ENCODE results near the gene FOXP1. TPM values are rescaled to one million over a fixed set of nuclear protein-coding genes. Genes with fewer than 3 reads are reported as not detected.

FOXP1 gene
- total RNA-seq, 1 experiment from 2014 or later = 75.3 TPM

- no peak overlapping the region for H3K4ac ChIP-seq (ENCODE audit: low read depth, low read length)
- H2BK5ac ChIP-seq (ENCODE audit: insufficient read length, low read length) = no peak overlapping the region
- no peak overlapping the region for H2BK12ac ChIP-seq (ENCODE audit: insufficient read length, low read depth, low read length)
- H3K27me3 Mint-ChIP-seq (ENCODE audit: low read depth) = no peaks in the 10 kb centered on the region
- no peak for DNase-seq
- peaks cover 0 to 4% (median 0%) of the 10 kb centered on the region in 3 experiments; a peak in 4 of 7 replicates for H3K36me3 Mint-ChIP-seq (ENCODE audit: insufficient read depth in 1 of 3, low read depth in 3 of 3)
- H3K14ac ChIP-seq (ENCODE audit: insufficient read depth, low read length) = no peak overlapping the region
- H3K4me1 Mint-ChIP-seq = peaks cover 31 to 36% of the 10 kb centered on the region in 2 experiments
- no peak overlapping the region for H3K4me3 Mint-ChIP-seq
- no peak overlapping the region for H3K56ac ChIP-seq (ENCODE audit: insufficient read length, low read depth, low read length)
- peak overlapping the region in 2 of 3 experiments; percentile 18 to 59; a peak in 3 of 7 replicates for H3K27ac Mint-ChIP-seq
- H3K27ac ChIP-seq (ENCODE audit: insufficient read length, low read depth, low read length) = no peak overlapping the region
- no peak overlapping the region for H3K9ac ChIP-seq (ENCODE audit: extremely low read depth, insufficient read length, low read length)
- no peak overlapping the region for H2AFZ ChIP-seq (ENCODE audit: low read length)
- H3K23me2 ChIP-seq (ENCODE audit: insufficient read length, low read depth, low read length, poor library complexity, severe bottlenecking) = no peaks in the 10 kb centered on the region
- H3K4me1 ChIP-seq (ENCODE audit: insufficient read depth, low read length) = peaks cover 5% of the 10 kb centered on the region; the same call in 1 of the 2 replicates
- no peaks in the 10 kb centered on the region for H3K9me3 Mint-ChIP-seq
- H2BK120ac ChIP-seq (ENCODE audit: low read depth, low read length, poor library complexity, severe bottlenecking) = no peak overlapping the region
- no peak overlapping the region for H4K91ac ChIP-seq (ENCODE audit: insufficient read length, low read depth, low read length)
- TF ChIP-seq CTCF (conservative IDR thresholded peaks at IDR 0.05) = no peak
- H3K4me2 ChIP-seq (ENCODE audit: insufficient read depth, insufficient read length, low read length) = no peak overlapping the region
- no peaks in the 10 kb centered on the region for H3K79me2 ChIP-seq (ENCODE audit: insufficient read depth, low read length)
- H2BK15ac ChIP-seq (ENCODE audit: low read depth, low read length) = no peak overlapping the region
- H2BK20ac ChIP-seq (ENCODE audit: low read depth, low read length, poor library complexity, severe bottlenecking) = no peak overlapping the region
- H4K8ac ChIP-seq (replicated peaks; ENCODE audit: insufficient read length, low read depth, low read length) = no peak overlapping the region
- no peaks in the 10 kb centered on the region for H3K9me3 ChIP-seq (ENCODE audit: control insufficient read depth, low read depth, low read length)
- H3K23ac ChIP-seq (ENCODE audit: insufficient read length, low read depth, low read length) = no peak overlapping the region
- H3K79me1 ChIP-seq (ENCODE audit: insufficient read depth, low read depth, low read length, poor library complexity, severe bottlenecking) = no peaks in the 10 kb centered on the region
- H4K5ac ChIP-seq (ENCODE audit: insufficient read length, low read depth, low read length) = no peak overlapping the region
- no peak overlapping the region for H2AK5ac ChIP-seq (ENCODE audit: insufficient read length, low read length)
- WGBS (ENCODE audit: extremely low coverage, insufficient read length, low lambda C conversion rate) = no CpG with 5 or more reads among the region's 8 CpGs
- no peak overlapping the region for H3K18ac ChIP-seq (ENCODE audit: insufficient read length, low read depth, low read length)
- no peak overlapping the region for H3T11ph ChIP-seq (ENCODE audit: low read length)
- no peaks in the 10 kb centered on the region for H3K27me3 ChIP-seq (ENCODE audit: insufficient read depth, low read length)
- H4K20me1 ChIP-seq (ENCODE audit: control insufficient read depth, insufficient read depth, insufficient read length) = no peaks in the 10 kb centered on the region
These were observed 495.4 kb downstream of the FOXP1 start for GRCh38 chr3:71088019-71088708.

All from H9 (cell line).